HG02852 (cell line): ENCODE data around the gene EIF4E2.
"Not testable (repeated sequence)": the region's sequence is repeated elsewhere in the genome, so short reads cannot be mapped to it uniquely, and the experiment has no call there.

Source experiments
- ATAC-seq: cut with Tn5 transposase; IDR thresholded peaks from one replicate; pipeline ENCODE4 v1.9.1; 2021; ENCODE audit warnings: mild to moderate bottlenecking, moderate library complexity; ENCODE audit not compliant: unreplicated experiment

The EIF4E2 gene

DNA sequence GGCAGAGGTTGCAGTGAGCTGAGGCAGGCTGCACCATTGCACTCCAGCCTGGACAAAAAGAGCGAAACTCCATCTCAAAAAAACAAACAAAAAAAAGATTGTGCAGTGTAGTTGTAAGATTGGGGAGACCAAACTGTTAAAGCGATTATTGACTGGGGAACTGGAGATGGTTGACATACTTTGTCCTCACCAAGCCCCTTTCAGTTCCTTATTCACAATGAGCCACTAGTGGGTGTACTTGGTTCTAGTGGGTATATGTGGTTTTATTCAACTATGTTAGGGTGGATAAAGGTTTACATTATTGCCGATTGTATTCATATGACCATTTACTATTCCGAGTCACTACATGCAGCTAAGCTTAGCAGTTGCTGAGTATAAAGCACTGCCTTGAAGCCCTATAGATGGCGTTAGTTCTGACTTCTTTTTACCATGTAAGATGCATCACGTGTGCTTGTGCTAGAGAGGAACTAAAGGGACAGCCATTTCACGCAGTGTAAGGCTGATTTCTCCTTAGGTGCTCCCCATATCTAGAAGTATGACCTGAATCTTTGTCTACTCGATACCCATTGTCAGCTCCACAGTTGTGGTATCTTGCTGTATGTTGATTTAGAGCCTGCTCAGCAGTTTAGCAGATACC, 12.1 kb downstream of the EIF4E2 start:
- ATAC-seq: no peak

DNA sequence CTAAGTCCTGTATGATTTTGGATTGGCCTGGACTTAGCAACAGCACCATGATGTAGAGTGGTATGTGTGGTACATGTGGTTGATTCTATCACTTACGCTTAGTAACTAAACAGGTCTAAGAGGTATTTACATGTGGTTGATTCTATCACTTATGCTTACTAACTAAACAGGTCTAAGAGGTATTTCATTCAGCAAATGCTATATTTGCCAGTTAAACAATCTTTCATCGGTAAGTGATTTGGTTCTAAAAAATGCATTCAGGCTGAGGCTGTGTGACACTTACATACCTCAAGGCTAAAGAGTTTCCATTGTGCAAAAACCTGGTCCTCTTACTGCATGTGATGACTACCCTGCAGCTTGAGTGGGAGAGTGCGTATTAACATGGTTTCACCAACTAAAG, 13.1 kb downstream of the EIF4E2 start:
- no peak for ATAC-seq

DNA sequence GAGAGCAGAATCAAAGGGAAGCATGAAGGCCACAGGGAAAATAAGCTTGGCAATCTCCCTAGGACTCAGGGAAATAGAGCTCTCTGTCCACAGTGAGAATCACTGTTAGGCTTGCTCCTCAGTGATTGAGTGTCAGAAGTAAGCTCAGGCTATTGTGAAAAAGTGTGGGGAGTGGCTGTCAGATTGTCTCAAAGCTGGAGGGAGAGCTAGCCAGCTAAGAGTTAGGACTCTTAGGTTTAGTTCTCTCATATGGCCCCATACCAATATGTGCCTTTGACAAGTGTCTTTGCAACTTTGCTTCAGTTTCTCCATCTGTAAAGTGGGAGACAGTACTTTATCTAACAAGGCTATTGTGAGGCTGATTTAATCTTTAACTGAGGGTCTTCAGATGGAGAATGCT, 17.2 kb downstream of the EIF4E2 start:
- ATAC-seq: no peak

DNA sequence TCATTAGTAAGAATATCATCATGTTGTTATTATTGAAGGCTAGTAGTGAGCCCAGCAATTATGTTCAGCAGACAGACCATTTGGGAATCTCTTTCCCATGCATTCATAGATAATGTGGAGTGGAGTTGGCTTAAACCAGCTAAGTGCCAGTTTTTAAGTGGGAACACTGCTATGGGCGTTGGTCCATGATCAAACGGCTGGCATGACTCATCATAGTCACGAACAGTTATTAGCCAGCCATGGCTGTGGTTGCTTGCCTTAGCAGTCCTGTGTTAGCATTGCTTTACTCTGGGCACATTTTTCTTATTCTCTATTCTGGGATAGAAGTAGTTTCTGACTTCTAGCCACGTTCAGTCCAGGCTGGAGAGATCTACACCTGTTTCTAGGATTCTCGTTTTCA, 17.7 kb downstream of the EIF4E2 start:
- no peak for ATAC-seq

DNA sequence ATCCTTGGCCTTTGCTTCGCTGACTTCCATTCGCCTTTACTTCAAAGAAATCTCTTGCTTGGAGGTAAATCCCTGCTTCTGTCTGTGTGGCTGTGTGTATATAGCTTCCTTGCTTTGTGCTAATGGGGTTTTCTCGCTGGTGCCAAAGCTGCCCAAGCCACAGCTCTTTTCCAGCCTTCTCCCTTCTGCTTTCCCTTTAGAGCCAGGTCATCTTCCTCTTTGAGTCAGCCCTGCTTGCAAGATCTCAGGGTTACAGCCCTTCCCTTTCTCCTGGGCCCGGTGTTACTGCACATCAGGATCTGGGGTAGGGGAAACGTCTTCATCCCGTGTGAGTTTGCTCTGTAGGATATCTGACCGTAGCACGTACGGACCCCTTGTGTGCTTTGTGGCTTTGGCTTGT, 19.1 kb downstream of the EIF4E2 start:
- no peak for ATAC-seq

DNA sequence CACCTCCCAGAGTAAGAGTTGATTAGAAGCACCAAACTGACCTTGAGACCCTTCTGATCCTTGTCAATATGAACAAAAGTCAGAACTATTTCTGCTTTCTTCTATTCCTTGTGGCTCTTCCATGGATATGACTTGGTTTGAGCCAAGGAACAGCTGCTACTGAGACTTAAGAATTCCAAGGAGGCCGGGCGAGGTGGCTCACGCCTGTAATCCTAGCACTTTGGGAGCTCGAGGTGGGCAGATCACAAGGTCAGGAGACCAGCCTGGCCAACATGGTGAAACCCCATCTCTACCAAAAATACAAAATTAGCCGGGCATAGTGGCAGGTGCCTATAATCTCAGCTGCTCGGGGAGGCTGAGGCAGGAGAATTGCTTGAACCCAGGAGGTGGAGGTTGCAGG, 20.0 kb downstream of the EIF4E2 start:
- not testable (repeated sequence) for ATAC-seq

DNA sequence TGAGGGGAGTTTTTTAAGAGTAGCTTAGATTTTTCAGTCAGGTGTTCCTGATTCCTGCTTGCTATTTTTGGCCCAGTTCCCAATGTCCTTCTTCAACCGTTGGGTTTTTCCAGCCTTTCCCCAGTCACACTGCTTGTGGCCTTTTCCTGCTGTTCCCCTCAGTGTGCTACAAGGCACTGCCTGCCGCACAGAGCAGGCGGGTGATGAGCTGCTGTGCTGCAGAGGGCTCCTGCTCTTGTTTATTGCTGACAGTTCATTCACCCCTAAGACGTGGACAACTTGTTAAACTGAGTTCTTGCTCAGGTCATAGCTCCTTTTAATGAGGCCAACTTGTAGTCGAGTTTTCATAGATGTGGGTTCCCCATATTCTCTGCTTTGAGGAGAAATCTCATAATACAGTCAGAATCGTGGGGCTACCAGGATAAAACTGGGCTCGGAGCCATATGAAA, 20.6 kb downstream of the EIF4E2 start:
- no peak for ATAC-seq

DNA sequence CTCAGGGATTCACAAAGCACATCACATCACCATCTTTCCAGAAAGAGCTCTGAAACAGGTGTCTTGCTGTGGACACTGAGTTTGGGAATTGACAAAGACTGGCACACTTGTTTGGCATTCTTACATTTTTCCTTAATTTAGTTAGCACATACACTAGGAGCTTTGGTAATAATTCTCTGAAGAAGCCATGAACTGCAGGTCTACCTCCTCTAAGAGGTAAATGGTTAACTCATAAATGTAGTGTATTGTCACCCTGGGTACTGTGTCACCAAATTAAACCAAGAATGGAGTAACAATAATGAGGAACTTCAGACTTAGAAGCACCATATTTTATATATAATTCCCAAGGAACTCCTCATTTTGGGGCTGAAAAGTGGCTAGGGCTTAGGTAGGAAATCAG, 22.6 kb downstream of the EIF4E2 start:
- no peak for ATAC-seq

DNA sequence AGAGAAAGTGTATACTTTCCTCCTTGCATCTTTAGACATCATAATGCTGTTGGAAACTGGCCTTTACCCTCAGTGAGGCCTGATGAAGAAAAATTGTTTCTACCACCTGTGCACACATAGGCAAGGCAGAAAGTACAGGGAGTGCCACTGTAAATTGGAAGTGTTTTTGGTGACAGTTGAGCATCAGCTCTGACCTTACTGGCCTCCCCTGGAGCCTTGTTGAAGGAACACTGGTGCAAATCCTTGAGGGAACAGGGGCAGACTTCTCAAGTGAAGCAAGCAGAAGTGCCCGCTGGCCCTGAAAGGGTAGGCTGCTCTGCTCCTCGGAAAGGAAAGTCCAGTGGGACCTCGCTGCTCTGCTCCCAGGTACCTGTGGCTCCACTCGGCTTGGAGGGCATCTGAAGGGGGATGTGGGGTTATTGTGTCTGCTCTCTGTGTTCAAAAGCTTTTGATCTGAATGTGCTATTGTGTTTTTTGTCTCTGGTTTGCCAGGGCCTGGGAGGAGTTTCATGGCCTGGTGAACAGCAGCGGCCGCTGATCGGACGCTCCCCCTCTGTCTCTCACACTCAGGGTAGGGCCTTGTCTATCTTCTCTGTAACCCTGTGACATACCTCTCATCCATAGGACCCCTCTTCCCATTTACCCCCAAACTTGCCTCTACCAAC, 23.4 kb downstream of the EIF4E2 start:
- no peak for ATAC-seq

DNA sequence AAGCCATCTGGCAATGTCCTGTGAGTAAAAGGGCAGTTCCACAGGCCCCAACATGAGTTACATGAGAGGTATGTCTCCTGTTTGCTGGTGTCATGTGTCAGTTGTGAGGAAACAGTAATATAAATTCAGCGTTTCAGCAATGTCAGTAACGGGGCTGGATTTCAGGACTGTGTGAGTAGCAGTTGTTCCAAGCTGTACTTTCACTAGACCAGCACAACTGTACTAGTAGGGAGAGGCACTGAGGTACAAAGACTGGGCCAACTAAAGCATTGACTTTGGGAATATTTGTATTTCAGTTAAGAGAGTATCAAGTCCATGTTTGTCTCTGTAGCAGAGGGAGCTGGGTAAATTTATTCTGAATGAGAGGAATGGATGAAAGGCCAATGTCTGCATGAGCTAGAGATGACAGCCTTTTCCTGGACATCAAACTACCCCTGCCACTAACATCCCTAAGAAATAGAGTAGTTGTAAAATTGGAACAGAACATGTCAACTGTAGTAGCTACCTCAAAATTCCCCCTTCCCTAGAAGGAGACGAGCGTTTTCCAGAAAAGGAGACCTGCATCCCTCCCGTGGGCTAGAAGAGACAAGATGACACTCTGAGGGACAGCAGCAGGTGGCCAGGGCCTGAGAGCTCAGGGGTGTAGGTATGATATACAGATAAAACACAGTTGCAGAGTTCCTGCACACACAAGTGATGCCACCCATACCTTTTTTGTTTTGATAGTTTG, 24.4 kb downstream of the EIF4E2 start:
- ATAC-seq: no peak

DNA sequence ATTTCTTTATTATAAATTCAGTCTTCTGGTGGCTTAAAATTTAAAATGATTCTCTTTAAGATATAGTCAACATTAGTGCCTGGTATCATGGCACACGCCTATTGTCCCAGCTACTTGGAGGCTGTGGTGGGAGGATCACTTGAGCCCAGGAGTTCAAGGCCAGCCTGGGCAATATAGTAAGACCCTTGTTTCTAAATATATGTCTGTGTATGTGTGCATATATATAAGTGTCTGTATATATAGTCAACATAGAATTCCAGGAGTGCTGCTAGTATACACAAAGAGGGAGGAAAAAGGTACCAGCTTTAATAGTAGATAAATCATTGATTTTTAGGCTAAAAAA, 24.9 kb downstream of the EIF4E2 start:
- no peak for ATAC-seq

DNA sequence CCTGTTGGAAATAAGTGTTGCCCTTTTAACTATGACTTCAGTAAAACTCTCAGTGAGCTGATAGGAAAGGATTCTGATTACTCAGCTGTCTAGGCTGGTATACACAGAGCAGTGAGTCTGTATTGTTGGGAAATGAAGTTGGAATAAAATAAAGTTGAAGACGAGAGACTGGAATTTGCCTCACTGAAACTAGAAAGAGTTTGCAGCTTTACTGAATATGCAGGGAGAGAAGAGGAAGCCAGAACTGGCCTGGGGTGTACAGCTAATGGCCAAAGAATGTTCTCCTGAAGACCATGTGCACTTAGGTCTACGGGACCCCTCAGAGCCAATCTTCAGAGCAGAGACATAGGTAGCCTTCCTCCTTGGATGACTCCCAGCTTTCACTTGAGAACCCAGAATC, 26.5 kb downstream of the EIF4E2 start:
- ATAC-seq: no peak

DNA sequence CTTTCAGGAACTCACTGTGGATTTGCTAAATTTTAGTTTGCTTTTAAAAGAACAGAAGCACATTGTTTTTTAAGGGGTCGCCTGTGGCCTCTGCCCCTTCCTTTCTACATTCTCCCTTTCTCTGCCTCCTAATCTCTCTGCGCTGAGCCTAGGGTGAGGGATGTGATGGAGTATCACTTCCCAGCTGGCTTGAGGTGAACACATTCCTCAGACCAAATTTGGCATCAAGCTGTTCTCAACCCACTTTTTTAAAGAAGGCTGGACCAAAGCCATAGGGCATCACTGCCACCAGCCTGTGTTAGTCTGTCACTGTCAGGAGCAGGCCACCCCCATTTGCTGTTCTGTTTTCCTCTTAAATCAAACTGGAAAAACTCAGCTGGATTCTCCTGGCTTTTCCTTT, 27.4 kb downstream of the EIF4E2 start:
- ATAC-seq: no peak

DNA sequence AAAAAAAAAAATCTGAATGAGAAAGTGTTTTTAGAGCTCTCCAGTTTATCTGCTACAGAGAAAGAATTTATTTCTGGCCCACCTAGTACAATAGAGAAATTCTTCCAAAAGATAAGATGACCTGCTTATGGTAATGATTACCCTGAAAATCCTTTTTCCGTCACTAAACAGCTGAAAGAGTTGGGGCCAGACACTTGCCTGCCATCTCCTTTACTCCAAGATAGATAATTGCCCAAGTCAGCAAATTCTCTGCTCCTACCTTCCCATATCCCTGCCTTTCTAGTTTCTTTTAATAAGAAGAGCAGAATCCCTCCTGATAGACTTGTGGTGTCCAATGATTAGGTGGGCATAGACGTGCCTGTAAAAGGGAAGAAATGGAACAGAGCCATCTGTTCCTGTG, 28.1 kb downstream of the EIF4E2 start:
- ATAC-seq: no peak

DNA sequence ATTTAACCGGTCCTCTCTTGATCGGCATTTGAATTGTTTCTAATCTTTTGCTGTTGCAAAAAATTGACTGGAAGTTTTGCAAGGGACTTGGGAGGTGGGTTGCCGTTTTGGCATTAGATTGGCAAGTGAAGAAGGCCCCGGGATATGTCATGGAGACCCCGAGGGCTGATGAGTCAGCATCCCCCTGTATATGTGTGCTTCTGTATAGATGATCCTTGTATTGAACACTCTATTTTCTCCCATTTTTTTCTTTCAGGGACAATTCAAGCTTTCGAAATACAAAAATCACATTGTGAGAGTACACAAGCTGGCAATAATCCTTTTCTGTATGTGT, 30.1 kb downstream of the EIF4E2 start:
- ATAC-seq: no peak

DNA sequence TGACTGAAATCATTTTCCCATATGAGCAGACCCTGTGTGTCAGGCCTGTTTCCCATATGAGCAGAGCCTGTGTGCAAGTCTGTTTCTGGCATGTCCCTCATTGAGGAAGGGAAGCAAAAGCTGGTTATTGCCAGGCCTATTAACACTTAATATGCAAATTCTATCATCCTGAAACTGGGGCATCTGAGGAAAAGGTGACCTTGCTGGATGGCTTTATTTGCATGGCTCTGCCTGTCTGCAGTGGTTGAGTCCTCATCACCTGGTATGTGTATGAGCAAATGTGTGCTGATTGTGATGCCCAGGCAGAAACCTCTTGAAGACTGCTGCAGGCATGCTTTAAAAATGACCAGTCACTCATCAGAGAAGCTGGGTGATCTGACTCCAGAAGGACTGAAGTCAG, 31.2 kb downstream of the EIF4E2 start:
- ATAC-seq: no peak

DNA sequence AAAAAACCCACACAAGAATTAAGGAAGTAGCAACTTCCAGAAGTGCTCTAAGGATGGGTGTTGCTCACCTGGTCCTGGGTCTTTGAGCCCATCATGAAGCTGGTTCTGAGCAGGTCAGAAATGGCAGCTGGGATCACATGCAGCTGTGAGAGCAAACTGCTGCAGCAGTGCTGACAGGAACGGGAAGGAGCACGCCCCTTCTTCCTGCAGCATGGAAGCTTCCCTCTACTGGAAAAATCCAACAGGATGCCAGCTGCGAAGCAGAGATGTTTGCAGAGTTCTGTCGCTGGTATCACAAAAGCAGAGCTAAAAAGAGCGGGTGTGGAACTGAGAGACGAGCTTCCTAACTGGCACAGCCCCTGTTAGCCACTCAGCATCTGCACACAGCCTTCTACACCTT, 33.7 kb downstream of the EIF4E2 start:
- no peak for ATAC-seq

DNA sequence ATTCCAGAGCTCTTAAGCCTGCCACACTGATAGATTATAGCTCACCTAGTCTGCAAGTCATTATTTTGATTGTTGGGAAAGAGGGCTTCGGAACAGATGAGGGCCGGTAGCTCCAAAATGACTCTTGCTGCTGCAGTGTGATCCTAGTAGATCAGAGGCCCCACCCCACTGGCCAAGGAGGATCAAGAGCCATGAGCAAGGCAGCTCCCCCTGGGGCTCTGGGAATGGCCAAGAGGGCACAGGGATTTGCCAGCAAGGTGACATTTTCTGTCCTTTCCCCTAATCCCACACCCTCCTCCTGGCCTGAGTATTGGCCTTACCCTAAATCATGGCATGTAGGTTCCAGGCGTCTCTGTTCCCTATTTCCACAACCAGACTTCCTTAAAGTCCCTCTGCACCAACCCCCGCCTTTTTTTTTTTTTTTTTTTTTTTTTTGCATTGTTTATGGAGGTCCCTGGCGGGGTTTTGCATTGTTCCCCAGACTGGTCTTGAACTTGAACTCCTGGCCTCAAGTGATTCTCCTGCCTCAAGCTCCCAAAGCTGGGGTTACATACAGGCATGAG, 36.5 kb downstream of the EIF4E2 start:
- no peak for ATAC-seq

DNA sequence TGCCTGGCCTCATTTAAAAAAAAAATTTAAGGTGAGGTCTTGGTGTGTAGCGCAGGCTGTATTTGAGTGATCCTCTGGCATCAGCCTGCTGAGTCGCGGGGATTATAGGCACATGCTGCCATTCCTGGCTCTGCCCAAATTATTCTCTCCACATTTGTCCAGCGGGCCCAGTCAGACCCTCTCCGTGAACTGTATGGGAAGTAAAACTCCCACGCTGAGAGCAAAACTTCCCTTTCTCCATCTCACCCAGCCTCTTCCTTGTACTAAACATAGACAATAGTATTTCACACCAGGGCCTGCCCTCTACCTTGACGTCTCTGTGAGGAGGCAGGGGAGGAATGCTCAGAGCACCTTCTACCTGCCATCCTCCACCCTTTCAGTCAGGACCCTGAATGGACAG, 37.0 kb downstream of the EIF4E2 start:
- ATAC-seq: no peak

DNA sequence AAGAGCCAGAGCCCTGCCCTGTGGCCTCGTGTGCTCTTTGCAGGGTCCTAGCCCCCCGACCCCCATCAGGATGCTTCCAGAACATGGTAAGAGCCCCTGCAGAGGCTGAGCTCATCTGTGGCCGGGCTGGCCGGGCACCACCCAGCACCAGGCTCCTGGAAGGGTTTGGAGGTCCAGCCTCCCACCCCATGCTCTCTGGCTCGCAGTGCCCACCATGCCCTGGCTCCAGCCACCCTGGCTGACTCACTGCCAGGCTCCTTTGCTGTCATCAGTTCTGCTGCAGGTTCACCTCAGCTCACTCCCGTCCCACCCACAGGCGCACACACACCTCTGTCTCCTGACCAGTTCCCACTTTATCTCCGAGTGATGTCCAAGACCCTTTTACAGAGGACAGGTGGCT, 37.5 kb downstream of the EIF4E2 start:
- ATAC-seq: no peak

DNA sequence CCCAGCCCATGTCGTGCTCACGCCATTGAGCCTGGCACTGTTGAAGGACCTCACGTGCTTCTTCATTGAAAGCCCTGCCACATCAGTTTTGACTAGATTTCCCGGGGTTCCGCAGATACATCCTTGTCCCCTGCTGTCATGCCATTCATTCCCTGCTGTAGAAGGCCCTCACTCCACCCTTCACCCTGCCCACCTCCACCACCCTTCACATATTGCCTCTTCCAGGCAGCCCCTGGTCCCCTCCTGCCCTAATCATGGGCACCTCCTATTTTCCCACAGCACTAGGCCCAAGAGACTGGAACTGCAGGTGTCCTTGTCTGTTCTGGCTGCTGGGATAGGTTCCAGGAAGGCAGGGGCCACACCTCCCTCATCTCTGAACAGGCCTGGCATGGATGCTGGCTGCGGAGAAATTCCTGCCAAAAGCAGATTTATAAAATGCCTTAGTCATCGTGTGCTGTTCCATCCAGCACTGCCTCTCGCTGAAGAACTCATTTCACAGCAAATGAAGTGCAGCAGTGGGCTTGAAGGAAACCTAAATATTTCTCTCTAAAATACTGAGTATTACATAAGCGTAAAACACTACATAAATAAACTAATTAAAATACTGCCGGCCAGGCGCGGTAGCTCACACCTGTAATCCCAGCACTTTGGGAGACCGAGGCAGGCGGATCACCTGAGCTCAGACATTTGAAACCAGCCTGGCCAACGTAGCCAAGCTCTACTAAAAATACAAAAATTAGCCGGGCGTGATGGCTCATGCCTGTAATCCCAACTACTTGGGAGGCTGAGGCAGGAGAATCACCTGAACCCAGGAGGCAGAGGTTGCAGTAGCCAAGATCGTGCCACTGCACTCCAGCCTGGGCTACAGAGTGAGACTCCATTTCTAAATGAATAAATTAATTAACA, 38.4 kb downstream of the EIF4E2 start:
- no peak for ATAC-seq
